ENCODE measurements around the gene TNNT1.
A peak's percentile ranks its signal among the peaks of the same experiment; 100 is the strongest.

Gene TNNT1

DNA sequence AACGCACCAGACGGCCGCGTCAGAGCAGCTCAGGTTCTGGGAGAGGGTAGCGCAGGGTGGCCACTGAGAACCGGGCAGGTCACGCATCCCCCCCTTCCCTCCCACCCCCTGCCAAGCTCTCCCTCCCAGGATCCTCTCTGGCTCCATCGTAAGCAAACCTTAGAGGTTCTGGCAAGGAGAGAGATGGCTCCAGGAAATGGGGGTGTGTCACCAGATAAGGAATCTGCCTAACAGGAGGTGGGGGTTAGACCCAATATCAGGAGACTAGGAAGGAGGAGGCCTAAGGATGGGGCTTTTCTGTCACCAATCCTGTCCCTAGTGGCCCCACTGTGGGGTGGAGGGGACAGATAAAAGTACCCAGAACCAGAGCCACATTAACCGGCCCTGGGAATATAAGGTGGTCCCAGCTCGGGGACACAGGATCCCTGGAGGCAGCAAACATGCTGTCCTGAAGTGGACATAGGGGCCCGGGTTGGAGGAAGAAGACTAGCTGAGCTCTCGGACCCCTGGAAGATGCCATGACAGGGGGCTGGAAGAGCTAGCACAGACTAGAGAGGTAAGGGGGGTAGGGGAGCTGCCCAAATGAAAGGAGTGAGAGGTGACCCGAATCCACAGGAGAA lies 33.5 kb downstream of the TNNT1 start:
- TF ChIP-seq, protein P1, sequence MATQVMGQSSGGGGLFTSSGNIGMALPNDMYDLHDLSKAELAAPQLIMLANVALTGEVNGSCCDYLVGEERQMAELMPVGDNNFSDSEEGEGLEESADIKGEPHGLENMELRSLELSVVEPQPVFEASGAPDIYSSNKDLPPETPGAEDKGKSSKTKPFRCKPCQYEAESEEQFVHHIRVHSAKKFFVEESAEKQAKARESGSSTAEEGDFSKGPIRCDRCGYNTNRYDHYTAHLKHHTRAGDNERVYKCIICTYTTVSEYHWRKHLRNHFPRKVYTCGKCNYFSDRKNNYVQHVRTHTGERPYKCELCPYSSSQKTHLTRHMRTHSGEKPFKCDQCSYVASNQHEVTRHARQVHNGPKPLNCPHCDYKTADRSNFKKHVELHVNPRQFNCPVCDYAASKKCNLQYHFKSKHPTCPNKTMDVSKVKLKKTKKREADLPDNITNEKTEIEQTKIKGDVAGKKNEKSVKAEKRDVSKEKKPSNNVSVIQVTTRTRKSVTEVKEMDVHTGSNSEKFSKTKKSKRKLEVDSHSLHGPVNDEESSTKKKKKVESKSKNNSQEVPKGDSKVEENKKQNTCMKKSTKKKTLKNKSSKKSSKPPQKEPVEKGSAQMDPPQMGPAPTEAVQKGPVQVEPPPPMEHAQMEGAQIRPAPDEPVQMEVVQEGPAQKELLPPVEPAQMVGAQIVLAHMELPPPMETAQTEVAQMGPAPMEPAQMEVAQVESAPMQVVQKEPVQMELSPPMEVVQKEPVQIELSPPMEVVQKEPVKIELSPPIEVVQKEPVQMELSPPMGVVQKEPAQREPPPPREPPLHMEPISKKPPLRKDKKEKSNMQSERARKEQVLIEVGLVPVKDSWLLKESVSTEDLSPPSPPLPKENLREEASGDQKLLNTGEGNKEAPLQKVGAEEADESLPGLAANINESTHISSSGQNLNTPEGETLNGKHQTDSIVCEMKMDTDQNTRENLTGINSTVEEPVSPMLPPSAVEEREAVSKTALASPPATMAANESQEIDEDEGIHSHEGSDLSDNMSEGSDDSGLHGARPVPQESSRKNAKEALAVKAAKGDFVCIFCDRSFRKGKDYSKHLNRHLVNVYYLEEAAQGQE (IDR thresholded peaks at IDR 0.05; ENCODE audit: low read depth) = no peak
- TF ChIP-seq NFIC (IDR thresholded peaks at IDR 0.05) (no peak), TEAD4 (IDR thresholded peaks at IDR 0.05) (no peak), EP300 (IDR thresholded peaks at IDR 0.05; ENCODE audit: borderline replicate concordance) (no peak), FOXM1 (IDR thresholded peaks at IDR 0.05; ENCODE audit: borderline replicate concordance, low read depth) (no peak), TAF1 (IDR thresholded peaks at IDR 0.05; ENCODE audit: low read depth) (no peak), TCF12 (IDR thresholded peaks at IDR 0.05; ENCODE audit: low read depth) (no peak), RAD21 (IDR thresholded peaks at IDR 0.05; ENCODE audit: low read depth) (no peak)
- TF ChIP-seq, protein P2, sequence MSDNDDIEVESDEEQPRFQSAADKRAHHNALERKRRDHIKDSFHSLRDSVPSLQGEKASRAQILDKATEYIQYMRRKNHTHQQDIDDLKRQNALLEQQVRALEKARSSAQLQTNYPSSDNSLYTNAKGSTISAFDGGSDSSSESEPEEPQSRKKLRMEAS (IDR thresholded peaks at IDR 0.05) = no peak

DNA sequence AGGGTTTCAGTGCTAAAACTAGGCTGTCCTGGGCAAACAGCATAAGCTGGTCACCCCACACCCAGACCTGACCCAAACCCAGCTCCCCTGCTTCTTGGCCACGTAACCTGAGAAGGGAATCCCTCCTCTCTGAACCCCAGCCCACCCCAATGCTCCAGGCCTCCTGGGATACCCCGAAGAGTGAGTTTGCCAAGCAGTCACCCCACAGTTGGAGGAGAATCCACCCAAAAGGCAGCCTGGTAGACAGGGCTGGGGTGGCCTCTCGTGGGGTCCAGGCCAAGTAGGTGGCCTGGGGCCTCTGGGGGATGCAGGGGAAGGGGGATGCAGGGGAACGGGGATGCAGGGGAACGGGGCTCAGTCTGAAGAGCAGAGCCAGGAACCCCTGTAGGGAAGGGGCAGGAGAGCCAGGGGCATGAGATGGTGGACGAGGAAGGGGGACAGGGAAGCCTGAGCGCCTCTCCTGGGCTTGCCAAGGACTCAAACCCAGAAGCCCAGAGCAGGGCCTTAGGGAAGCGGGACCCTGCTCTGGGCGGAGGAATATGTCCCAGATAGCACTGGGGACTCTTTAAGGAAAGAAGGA lies 34.4 kb downstream of the TNNT1 start:
- TF ChIP-seq FOXM1 (IDR thresholded peaks at IDR 0.05; ENCODE audit: borderline replicate concordance, low read depth) (no peak), ZBTB7A (IDR thresholded peaks at IDR 0.05; ENCODE audit: low read depth) (no peak), TAF1 (IDR thresholded peaks at IDR 0.05; ENCODE audit: low read depth) (no peak), YY1 (IDR thresholded peaks at IDR 0.05; ENCODE audit: low read depth) (no peak), NFIC (IDR thresholded peaks at IDR 0.05) (no peak), CEBPB (IDR thresholded peaks at IDR 0.05) (no peak), TCF12 (IDR thresholded peaks at IDR 0.05; ENCODE audit: low read depth) (no peak), EP300 (IDR thresholded peaks at IDR 0.05; ENCODE audit: borderline replicate concordance) (no peak), RAD21 (IDR thresholded peaks at IDR 0.05; ENCODE audit: low read depth) (no peak), TEAD4 (IDR thresholded peaks at IDR 0.05) (no peak), CREB1 (IDR thresholded peaks at IDR 0.05; ENCODE audit: low read depth) (no peak), EGR1 (IDR thresholded peaks at IDR 0.05) (no peak)
- TF ChIP-seq, protein P2 (IDR thresholded peaks at IDR 0.05) = no peak
- TF ChIP-seq, protein P1 (IDR thresholded peaks at IDR 0.05; ENCODE audit: low read depth) = no peak
- TF ChIP-seq, protein P3, sequence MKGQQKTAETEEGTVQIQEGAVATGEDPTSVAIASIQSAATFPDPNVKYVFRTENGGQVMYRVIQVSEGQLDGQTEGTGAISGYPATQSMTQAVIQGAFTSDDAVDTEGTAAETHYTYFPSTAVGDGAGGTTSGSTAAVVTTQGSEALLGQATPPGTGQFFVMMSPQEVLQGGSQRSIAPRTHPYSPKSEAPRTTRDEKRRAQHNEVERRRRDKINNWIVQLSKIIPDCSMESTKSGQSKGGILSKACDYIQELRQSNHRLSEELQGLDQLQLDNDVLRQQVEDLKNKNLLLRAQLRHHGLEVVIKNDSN (IDR thresholded peaks at IDR 0.05) = no peak

DNA sequence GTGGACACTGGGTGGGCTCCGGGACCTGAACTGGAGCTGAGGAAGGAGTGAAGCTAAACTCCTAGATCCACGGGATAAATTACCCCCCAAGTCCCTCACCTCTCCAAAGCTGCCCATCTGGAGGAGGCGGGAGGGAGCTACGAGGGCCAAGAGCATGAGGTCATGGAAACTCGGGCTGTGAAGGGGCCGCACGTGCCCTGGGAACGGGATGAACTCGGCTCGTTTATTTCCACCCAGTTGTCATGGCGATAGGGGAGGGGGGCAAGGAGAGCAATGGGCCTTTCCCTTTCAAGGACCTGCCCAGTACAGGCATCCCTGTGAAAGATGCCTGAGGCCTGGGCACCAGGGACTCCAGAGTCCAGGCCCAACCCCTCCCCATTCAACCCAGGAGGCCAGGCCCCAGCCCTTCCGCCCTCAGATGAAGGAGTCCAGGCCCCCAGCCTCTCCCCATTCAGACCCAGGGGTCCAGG lies 35.4 kb downstream of the TNNT1 start:
- TF ChIP-seq, protein P2 (IDR thresholded peaks at IDR 0.05) = peak; percentile 92
- no peak for TF ChIP-seq CREB1 (IDR thresholded peaks at IDR 0.05; ENCODE audit: low read depth)
- TF ChIP-seq EGR1 (IDR thresholded peaks at IDR 0.05) = no peak
- TF ChIP-seq YY1 (IDR thresholded peaks at IDR 0.05; ENCODE audit: low read depth) = no peak
- 0 out of 2 replicates have a peak, but pooled peaks have one; percentile 20 for TF ChIP-seq TEAD4 (IDR thresholded peaks at IDR 0.05)
- TF ChIP-seq, protein P1 (IDR thresholded peaks at IDR 0.05; ENCODE audit: low read depth) = no peak
- TF ChIP-seq, protein P3 (IDR thresholded peaks at IDR 0.05) = peak; percentile 67
- TF ChIP-seq NFIC (IDR thresholded peaks at IDR 0.05) = no peak
- no peak for TF ChIP-seq TAF1 (IDR thresholded peaks at IDR 0.05; ENCODE audit: low read depth)
